Immature natural killer cell (primary cell): ENCODE data around the gene KIF26B. TPM values are rescaled to one million over a fixed set of nuclear protein-coding genes. Genes with fewer than 3 reads are reported as not detected.

ENCODE experiments used
- DNase-seq, 3 donors: peaks; one replicate each; pipeline ENCODE4 v3.0.0; 2022; ENCODE audit warnings: mixed read lengths in 1 of 3
- H3K27ac Mint-ChIP-seq, 6 donors: one replicate each; pipeline ENCODE4 v1.8.0; 2020; ENCODE audit warnings: mixed read lengths in 6 of 6, mild to moderate bottlenecking in 5 of 6, inconsistent platforms in 4 of 6, moderate library complexity in 3 of 6
- H3K27me3 Mint-ChIP-seq, 3 donors: one replicate each; pipeline ENCODE4 v1.8.0; 2020 to 2021; ENCODE audit warnings: low read depth in 3 of 3, mild to moderate bottlenecking in 3 of 3, mixed read lengths in 3 of 3, moderate library complexity in 3 of 3, inconsistent platforms in 1 of 3
- H3K36me3 Mint-ChIP-seq, 3 donors: one replicate each; pipeline ENCODE4 v1.8.0; 2020; ENCODE audit warnings: mixed read lengths in 3 of 3, inconsistent platforms in 2 of 3, mild to moderate bottlenecking in 2 of 3
- H3K4me1 Mint-ChIP-seq, 2 donors: one replicate each; pipeline ENCODE4 v1.8.0; 2020; ENCODE audit warnings: inconsistent platforms in 2 of 2, mild to moderate bottlenecking in 2 of 2, mixed read lengths in 2 of 2, moderate library complexity in 1 of 2
- H3K4me3 Mint-ChIP-seq, 5 donors: one replicate each; pipeline ENCODE4 v1.8.0; 2020; ENCODE audit warnings: mild to moderate bottlenecking in 5 of 5, mixed read lengths in 5 of 5, inconsistent platforms in 3 of 5, moderate library complexity in 3 of 5
- H3K9me3 Mint-ChIP-seq, 6 donors: one replicate each; pipeline ENCODE4 v1.8.0; 2020; ENCODE audit warnings: mild to moderate bottlenecking in 6 of 6, mixed read lengths in 6 of 6, inconsistent platforms in 4 of 6, moderate library complexity in 3 of 6
- polyA plus RNA-seq, 3 donors: library from polyadenylated mRNA; unstranded; fragments of 300-500 nt; fragmentation: Illumina TruSeq; gene quantifications; one replicate each; pipeline ENCODE4 v1.2.3, GENCODE V29; 2021

The KIF26B gene
- polyA plus RNA-seq, 3 donors from 2014 or later = 0.07 to 0.39 TPM; not detected in 1

GRCh38 chr1:245258271-245258920 is 103.6 kb downstream of the KIF26B start:
- Mint-ChIP-seq H3K27ac (no peak overlapping the region), H3K4me1 (peaks cover 3 to 10% of the 10 kb centered on the region in 2 donors), H3K36me3 (no peaks in the 10 kb centered on the region), H3K27me3 (peaks cover 1 to 4% (median 2%) of the 10 kb centered on the region in 3 donors), H3K4me3 (no peak overlapping the region), H3K9me3 (no peaks in the 10 kb centered on the region)
- no peak for DNase-seq

- DNase-seq = no peak
- Mint-ChIP-seq H3K4me3 (no peak overlapping the region), H3K27ac (no peak overlapping the region), H3K27me3 (peaks cover 0 to 3% (median 2%) of the 10 kb centered on the region in 3 donors), H3K9me3 (no peaks in the 10 kb centered on the region), H3K4me1 (peaks cover 3 to 10% of the 10 kb centered on the region in 2 donors), H3K36me3 (no peaks in the 10 kb centered on the region)
These were observed 105.5 kb downstream of the KIF26B start for GRCh38 chr1:245260110-245260882.

- Mint-ChIP-seq H3K4me1 (peaks cover 3 to 10% of the 10 kb centered on the region in 2 donors), H3K4me3 (no peak overlapping the region), H3K27me3 (peaks cover 0 to 3% (median 2%) of the 10 kb centered on the region in 3 donors), H3K27ac (no peak overlapping the region), H3K9me3 (no peaks in the 10 kb centered on the region), H3K36me3 (no peaks in the 10 kb centered on the region)
- no peak for DNase-seq
These were observed 106.1 kb downstream of the KIF26B start for GRCh38 chr1:245260883-245261282.

- no peak overlapping the region for H3K4me3 Mint-ChIP-seq
- no peaks in the 10 kb centered on the region for H3K36me3 Mint-ChIP-seq
- peaks cover 0 to 6% (median 2%) of the 10 kb centered on the region in 3 donors for H3K27me3 Mint-ChIP-seq
- no peak for DNase-seq
- H3K4me1 Mint-ChIP-seq = peaks cover 3 to 10% of the 10 kb centered on the region in 2 donors
- H3K27ac Mint-ChIP-seq = no peak overlapping the region
- H3K9me3 Mint-ChIP-seq = no peaks in the 10 kb centered on the region
These were observed 107.0 kb downstream of the KIF26B start for GRCh38 chr1:245261786-245262185.

- H3K27ac Mint-ChIP-seq = no peak overlapping the region
- no peak overlapping the region for H3K4me3 Mint-ChIP-seq
- DNase-seq = no peak
- no peaks in the 10 kb centered on the region for H3K9me3 Mint-ChIP-seq
- H3K27me3 Mint-ChIP-seq = peaks cover 0 to 9% (median 0%) of the 10 kb centered on the region in 3 donors
- H3K4me1 Mint-ChIP-seq = peaks cover 3 to 10% of the 10 kb centered on the region in 2 donors
- no peaks in the 10 kb centered on the region for H3K36me3 Mint-ChIP-seq
These were observed 108.8 kb downstream of the KIF26B start for GRCh38 chr1:245263529-245264095.

GRCh38 chr1:245264226-245264625 is 109.4 kb downstream of the KIF26B start:
- Mint-ChIP-seq H3K4me1 (peaks cover 3 to 10% of the 10 kb centered on the region in 2 donors), H3K36me3 (no peaks in the 10 kb centered on the region), H3K27ac (no peak overlapping the region), H3K9me3 (no peaks in the 10 kb centered on the region), H3K27me3 (peaks cover 0 to 9% (median 0%) of the 10 kb centered on the region in 3 donors), H3K4me3 (no peak overlapping the region)
- DNase-seq = no peak

GRCh38 chr1:245266105-245266504 is 111.3 kb downstream of the KIF26B start:
- Mint-ChIP-seq H3K9me3 (peaks cover 0 to 3% (median 0%) of the 10 kb centered on the region in 6 donors), H3K4me3 (no peak overlapping the region), H3K27ac (no peak overlapping the region), H3K4me1 (no peaks in the 10 kb centered on the region), H3K36me3 (no peaks in the 10 kb centered on the region), H3K27me3 (peaks cover 0 to 6% (median 2%) of the 10 kb centered on the region in 3 donors)
- DNase-seq = no peak

GRCh38 chr1:245270063-245270462 is 115.3 kb downstream of the KIF26B start:
- Mint-ChIP-seq H3K27ac (no peak overlapping the region), H3K4me1 (no peaks in the 10 kb centered on the region), H3K27me3 (peaks cover 4 to 6% (median 6%) of the 10 kb centered on the region in 3 donors), H3K36me3 (peaks cover 0 to 3% (median 0%) of the 10 kb centered on the region in 3 donors), H3K9me3 (peaks cover 0 to 6% (median 0%) of the 10 kb centered on the region in 6 donors), H3K4me3 (no peak overlapping the region)
- DNase-seq = no peak

GRCh38 chr1:245270972-245271371 is 116.2 kb downstream of the KIF26B start:
- no peak overlapping the region for H3K4me3 Mint-ChIP-seq
- H3K9me3 Mint-ChIP-seq = peaks cover 0 to 6% (median 0%) of the 10 kb centered on the region in 6 donors
- DNase-seq = no peak
- peaks cover 0 to 3% (median 0%) of the 10 kb centered on the region in 3 donors for H3K36me3 Mint-ChIP-seq
- H3K4me1 Mint-ChIP-seq = no peaks in the 10 kb centered on the region
- no peak overlapping the region for H3K27ac Mint-ChIP-seq
- H3K27me3 Mint-ChIP-seq = peaks cover 4 to 8% (median 6%) of the 10 kb centered on the region in 3 donors

GRCh38 chr1:245272676-245273075 is 117.9 kb downstream of the KIF26B start:
- Mint-ChIP-seq H3K4me3 (no peak overlapping the region), H3K9me3 (peaks cover 0 to 6% (median 0%) of the 10 kb centered on the region in 6 donors), H3K36me3 (peaks cover 0 to 3% (median 0%) of the 10 kb centered on the region in 3 donors), H3K4me1 (no peaks in the 10 kb centered on the region), H3K27me3 (peaks cover 0 to 8% (median 4%) of the 10 kb centered on the region in 3 donors), H3K27ac (no peak overlapping the region)
- DNase-seq = no peak

GRCh38 chr1:245276445-245276844 is 121.7 kb downstream of the KIF26B start:
- DNase-seq = no peak
- Mint-ChIP-seq H3K9me3 (peaks cover 0 to 6% (median 0%) of the 10 kb centered on the region in 6 donors), H3K4me1 (no peaks in the 10 kb centered on the region), H3K4me3 (no peak overlapping the region), H3K27ac (no peak overlapping the region), H3K27me3 (peaks cover 0 to 8% (median 2%) of the 10 kb centered on the region in 3 donors), H3K36me3 (peaks cover 0 to 3% (median 0%) of the 10 kb centered on the region in 3 donors)

GRCh38 chr1:245277276-245277675 is 122.5 kb downstream of the KIF26B start:
- DNase-seq = peak in 2 of 3 donors; percentile 1 to 2
- Mint-ChIP-seq H3K27ac (no peak overlapping the region), H3K9me3 (peaks cover 0 to 4% (median 0%) of the 10 kb centered on the region in 6 donors), H3K4me3 (no peak overlapping the region), H3K4me1 (no peaks in the 10 kb centered on the region), H3K27me3 (peaks cover 0 to 5% (median 2%) of the 10 kb centered on the region in 3 donors), H3K36me3 (peaks cover 0 to 3% (median 0%) of the 10 kb centered on the region in 3 donors)

GRCh38 chr1:245278846-245279245 is 124.1 kb downstream of the KIF26B start:
- no peak for DNase-seq
- peaks cover 0 to 5% (median 0%) of the 10 kb centered on the region in 3 donors for H3K27me3 Mint-ChIP-seq
- no peak overlapping the region for H3K4me3 Mint-ChIP-seq
- no peak overlapping the region for H3K27ac Mint-ChIP-seq
- no peaks in the 10 kb centered on the region for H3K4me1 Mint-ChIP-seq
- no peaks in the 10 kb centered on the region for H3K36me3 Mint-ChIP-seq
- H3K9me3 Mint-ChIP-seq = no peaks in the 10 kb centered on the region

- no peak for DNase-seq
- H3K4me1 Mint-ChIP-seq = no peaks in the 10 kb centered on the region
- H3K27ac Mint-ChIP-seq = no peak overlapping the region
- no peak overlapping the region for H3K4me3 Mint-ChIP-seq
- H3K27me3 Mint-ChIP-seq = peaks cover 0 to 5% (median 0%) of the 10 kb centered on the region in 3 donors
- no peaks in the 10 kb centered on the region for H3K9me3 Mint-ChIP-seq
- no peaks in the 10 kb centered on the region for H3K36me3 Mint-ChIP-seq
These were observed 124.6 kb downstream of the KIF26B start for GRCh38 chr1:245279346-245279745.
